ENCODE results near the gene TSGA10.

The TSGA10 gene

DNA sequence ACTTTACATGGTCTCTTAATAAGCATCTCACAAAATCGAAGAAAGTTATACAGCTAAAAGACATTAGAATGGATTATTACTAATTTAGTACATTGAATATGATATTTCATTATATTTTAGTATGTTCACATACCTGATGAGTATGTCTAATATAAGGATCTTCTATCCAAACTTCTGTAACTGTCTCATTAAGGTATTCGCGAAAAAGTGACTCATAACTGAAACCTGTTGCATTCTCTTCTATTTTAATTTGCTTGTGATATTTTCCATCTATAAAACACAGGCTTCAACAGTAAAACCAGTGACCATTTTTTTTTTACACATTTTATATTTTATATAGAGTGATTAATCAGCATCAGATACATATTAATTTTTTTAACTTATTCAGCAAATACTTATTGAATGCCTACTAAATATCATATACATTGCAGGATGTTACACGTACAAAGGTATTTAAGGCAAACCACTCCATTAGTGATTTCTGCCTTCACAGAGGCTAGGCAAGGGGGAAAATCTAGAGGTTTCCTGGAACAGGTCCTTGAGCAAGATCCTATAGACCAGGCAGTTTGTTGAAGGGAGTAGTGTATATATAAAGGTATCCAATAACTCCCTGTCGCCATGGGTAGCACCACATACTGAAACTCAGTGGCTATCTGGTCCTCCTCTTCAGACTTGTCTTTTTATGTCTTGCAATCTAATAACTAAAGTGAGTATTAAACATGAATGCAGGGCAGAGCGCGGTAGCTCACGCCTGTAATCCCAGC lies 16.8 kb upstream of the TSGA10 start:
- TF ChIP-seq, protein P1, sequence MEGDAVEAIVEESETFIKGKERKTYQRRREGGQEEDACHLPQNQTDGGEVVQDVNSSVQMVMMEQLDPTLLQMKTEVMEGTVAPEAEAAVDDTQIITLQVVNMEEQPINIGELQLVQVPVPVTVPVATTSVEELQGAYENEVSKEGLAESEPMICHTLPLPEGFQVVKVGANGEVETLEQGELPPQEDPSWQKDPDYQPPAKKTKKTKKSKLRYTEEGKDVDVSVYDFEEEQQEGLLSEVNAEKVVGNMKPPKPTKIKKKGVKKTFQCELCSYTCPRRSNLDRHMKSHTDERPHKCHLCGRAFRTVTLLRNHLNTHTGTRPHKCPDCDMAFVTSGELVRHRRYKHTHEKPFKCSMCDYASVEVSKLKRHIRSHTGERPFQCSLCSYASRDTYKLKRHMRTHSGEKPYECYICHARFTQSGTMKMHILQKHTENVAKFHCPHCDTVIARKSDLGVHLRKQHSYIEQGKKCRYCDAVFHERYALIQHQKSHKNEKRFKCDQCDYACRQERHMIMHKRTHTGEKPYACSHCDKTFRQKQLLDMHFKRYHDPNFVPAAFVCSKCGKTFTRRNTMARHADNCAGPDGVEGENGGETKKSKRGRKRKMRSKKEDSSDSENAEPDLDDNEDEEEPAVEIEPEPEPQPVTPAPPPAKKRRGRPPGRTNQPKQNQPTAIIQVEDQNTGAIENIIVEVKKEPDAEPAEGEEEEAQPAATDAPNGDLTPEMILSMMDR (IDR thresholded peaks at IDR 0.05; ENCODE audit: low read depth, low read length), result no peak
- DNase-seq (ENCODE audit: low read depth, low spot score), result no peak
- in situ Hi-C loops (cut with HindIII; ENCODE audit: low sequenced_read_pairs), result no loop called here
- no peak overlapping the region for H3K4me3 ChIP-seq (ENCODE audit: low read depth, low read length)

DNA sequence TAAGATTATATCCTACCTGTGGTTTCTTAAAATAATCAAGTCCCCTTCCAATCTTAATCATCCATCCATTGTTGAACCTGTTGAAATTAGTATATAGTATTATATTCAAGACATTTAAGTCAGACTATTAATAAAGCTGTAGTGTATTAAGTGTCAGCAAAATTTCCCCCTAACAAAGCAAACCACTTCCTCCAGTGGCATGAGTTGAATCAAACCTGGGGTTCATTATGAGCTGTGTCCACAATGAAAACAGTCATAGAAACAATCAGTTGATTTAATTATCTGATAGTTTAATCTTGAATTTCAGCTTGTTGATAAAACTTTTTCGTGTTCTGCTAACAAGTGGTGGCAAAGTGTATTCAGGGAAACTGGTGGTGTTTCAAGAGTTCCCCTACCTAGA lies 14.8 kb upstream of the TSGA10 start:
- in situ Hi-C loops (cut with HindIII; ENCODE audit: low sequenced_read_pairs), result no loop called here
- TF ChIP-seq, protein P1 (IDR thresholded peaks at IDR 0.05; ENCODE audit: low read depth, low read length), result no peak
- no peak for DNase-seq (ENCODE audit: low read depth, low spot score)
- no peak overlapping the region for H3K4me3 ChIP-seq (ENCODE audit: low read depth, low read length)

DNA sequence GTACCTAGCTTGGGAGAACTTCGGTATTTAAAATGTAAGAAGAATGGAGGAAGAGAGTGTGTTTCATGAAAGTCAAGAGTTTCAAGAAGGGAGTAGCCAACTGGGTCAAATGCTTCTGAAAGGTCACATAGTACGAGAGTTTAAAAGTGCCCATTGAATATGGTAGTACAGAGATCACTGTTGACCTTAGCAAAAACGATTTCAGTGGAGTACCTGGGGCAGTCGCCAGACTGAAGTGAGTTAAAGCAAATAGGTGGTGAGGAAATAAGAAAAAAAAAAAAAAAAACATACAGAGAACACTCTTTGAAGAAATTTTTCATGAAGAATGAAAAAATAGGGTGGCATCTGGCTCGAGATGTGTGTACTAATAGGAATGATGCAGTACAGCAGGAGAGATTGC lies 11.5 kb upstream of the TSGA10 start:
- no peak overlapping the region for H3K4me3 ChIP-seq (ENCODE audit: low read depth, low read length)
- in situ Hi-C loops (cut with HindIII; ENCODE audit: low sequenced_read_pairs), result no loop called here

DNA sequence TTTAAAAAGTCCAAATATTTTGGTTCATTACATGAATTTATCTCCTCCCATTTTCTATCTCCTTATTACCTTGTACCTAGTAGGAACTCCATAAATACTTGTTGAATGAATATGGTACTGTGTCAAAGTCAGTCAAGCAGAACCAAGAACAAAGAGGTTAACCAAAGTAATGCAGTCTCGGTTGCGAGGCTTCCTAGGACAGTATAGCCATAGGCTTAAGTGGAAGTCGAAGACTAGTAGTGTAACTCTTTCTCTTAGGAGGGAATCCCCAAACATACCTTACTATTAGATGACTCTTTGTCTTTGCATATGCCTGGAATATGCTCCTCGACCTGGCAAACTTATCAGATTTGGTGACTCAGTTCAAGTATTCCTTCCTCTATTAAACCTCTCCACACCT lies 4.9 kb upstream of the TSGA10 start:
- TF ChIP-seq, protein P1 (IDR thresholded peaks at IDR 0.05; ENCODE audit: low read depth, low read length), result no peak
- H3K4me3 ChIP-seq (ENCODE audit: low read depth, low read length), result no peak overlapping the region
- no peak for DNase-seq (ENCODE audit: low read depth, low spot score)
- in situ Hi-C loops (cut with HindIII; ENCODE audit: low sequenced_read_pairs), result no loop called here

More for the DNA sequence above, 11.5 kb upstream of the TSGA10 start:
- no peak for DNase-seq (ENCODE audit: low read depth, low spot score)
- TF ChIP-seq, protein P1 (IDR thresholded peaks at IDR 0.05; ENCODE audit: low read depth, low read length), result no peak

DNA sequence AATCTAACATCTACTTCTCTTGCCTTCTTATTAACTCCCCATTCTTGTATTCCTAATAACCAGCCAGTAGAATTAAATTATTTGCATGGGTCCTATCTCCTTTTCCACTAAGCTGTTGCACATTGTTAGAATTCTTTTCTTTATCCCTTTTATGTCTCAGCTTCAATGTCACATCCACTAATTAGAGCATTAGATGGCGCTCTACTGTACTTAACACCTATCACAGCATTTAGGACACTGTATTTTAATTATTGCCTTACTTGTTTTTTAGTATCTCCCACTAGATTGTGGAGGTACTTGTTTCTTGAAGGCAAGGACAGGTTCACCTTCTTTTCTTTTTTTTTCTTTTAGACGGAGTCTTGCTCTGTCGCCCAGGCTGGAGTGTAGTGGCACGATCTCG lies 3.9 kb upstream of the TSGA10 start:
- H3K4me3 ChIP-seq (ENCODE audit: low read depth, low read length), result no peak overlapping the region
- in situ Hi-C loops (cut with HindIII; ENCODE audit: low sequenced_read_pairs), result no loop called here
- TF ChIP-seq, protein P1 (IDR thresholded peaks at IDR 0.05; ENCODE audit: low read depth, low read length), result no peak
- DNase-seq (ENCODE audit: low read depth, low spot score), result no peak

DNA sequence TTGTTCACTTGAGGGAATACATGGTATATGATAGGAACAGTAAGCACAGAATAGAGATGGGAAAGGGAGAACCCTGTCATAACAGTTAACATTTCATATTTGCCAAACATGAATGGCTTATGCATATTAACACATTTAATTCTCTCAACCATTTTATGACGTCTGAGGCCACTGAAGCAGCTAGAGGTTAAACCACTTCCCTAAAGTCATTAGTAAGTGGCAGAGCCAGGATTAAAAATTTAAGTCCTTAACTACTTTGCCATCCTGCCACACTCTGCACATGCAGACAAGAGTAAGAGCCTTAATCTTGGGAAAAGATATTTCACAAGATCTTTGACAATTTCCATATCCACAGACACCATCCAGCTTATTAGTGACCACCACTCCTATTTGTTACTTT lies 2.1 kb upstream of the TSGA10 start:
- in situ Hi-C loops (cut with HindIII; ENCODE audit: low sequenced_read_pairs), result no loop called here
- no peak for DNase-seq (ENCODE audit: low read depth, low spot score)
- no peak overlapping the region for H3K4me3 ChIP-seq (ENCODE audit: low read depth, low read length)
- TF ChIP-seq, protein P1 (IDR thresholded peaks at IDR 0.05; ENCODE audit: low read depth, low read length), result no peak
